ENCODE data around the gene LRP1B.

DNA sequence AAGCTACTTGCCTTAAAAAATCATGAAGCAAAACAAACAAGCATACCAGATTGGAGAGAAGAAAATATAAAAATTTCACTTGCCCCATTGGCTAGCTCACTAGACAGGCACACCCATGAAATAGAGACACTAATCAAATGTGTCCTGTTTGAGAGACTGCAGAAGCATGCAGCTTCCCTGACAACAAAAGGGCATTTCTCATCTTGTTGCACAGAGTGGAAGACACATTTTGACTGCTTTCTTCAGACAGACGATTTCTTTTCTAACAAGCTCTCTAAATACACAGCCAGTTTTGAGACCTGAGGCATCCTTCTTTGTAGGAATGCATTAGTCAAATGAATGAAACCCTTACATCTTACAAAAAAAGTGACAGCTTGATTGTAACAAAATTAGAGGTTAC lies 1792.0 kb downstream of the LRP1B start:
- no peak for TF ChIP-seq CTCF (IDR thresholded peaks at IDR 0.05)
- TF ChIP-seq POLR2A (IDR thresholded peaks at IDR 0.05), result no peak
- no peak for TF ChIP-seq POLR2AphosphoS5 (IDR thresholded peaks at IDR 0.05)

Measured in breast epithelium (tissue), 3 donors.